Prostate gland (tissue), 2 donors: Measurements from ENCODE around the gene EFNA2. TPM values are rescaled to one million over a fixed set of nuclear protein-coding genes. Genes with fewer than 3 reads are reported as not detected.

Source experiments
- DNase-seq: peaks from one replicate; pipeline ENCODE4 v3.0.0-alpha.2; 2019; ENCODE audit warnings: low spot score
- H3K27ac ChIP-seq, 2 donors: fragments of 200-600 bp; sonication (generic); 2 replicates each; pipeline ENCODE4 v1.5.1; 2017 to 2019
- H3K27me3 ChIP-seq: fragments of 200-600 bp; sonication (generic); replicated peaks from 2 replicates; pipeline ENCODE4 v1.5.1; 2019; ENCODE audit not compliant: insufficient read depth
- H3K36me3 ChIP-seq, 2 donors: fragments of 200-600 bp; sonication (generic); 1 replicate in 1 of 2; 2 replicates in 1 of 2; pipeline versions ENCODE4 v1.5.1 to v1.8.1; 2017 to 2019
- H3K4me1 ChIP-seq: fragments of 200-600 bp; sonication (generic); replicated peaks from 2 replicates; pipeline ENCODE4 v1.5.1; 2019
- H3K4me3 ChIP-seq, 2 donors: fragments of 200-600 bp; sonication (generic); 2 replicates each; pipeline ENCODE4 v1.5.1; 2017 to 2019
- H3K9me3 ChIP-seq: fragments of 200-600 bp; sonication (generic); 2 replicates; pipeline ENCODE4 v1.5.1; 2017
- CTCF ChIP-seq, 4 experiments: fragments of 200-600 bp in 2 of 4; fragments of 450-650 bp in 2 of 4; sonication (generic) in 2 of 4; IDR thresholded peaks; 1 replicate in 3 of 4; 2 replicates in 1 of 4; pipeline ENCODE4 v1.5.1; 2016 to 2019; ENCODE audit warnings: antibody characterized with exemption in 4 of 4, mild to moderate bottlenecking in 2 of 4, moderate library complexity in 2 of 4
- POLR2A ChIP-seq: fragments of 450-650 bp; IDR thresholded peaks from one replicate; pipeline ENCODE4 v1.6.1; 2016; ENCODE audit warnings: antibody characterized with exemption, mild to moderate bottlenecking
- POLR2AphosphoS5 ChIP-seq: sonication (generic); formaldehyde crosslinking; IDR thresholded peaks from one replicate; pipeline ENCODE4 v1.6.1; 2017; ENCODE audit warnings: antibody characterized with exemption
- WGBS: methylation state at CpG from one replicate; pipeline ENCODE4 v1.1.5; 2018; 5-methylcytosine and 5-hydroxymethylcytosine counted together
- intact Hi-C: fragments of 100-400 bp; cut with DNase I; formaldehyde crosslinking; loops from one replicate; pipeline ENCODE4 v1.14.2; 2022
- total RNA-seq, 2 donors: library from RNA; depleted of rRNA; stranded (reverse); fragments of >200 nt; gene quantifications; one replicate each; pipeline ENCODE4 v1.1.0, GENCODE V29; 2016

EFNA2 gene
- total RNA-seq, 2 donors from 2014 or later: not detected

GRCh38 chr19:1288833-1289685 lies 3.4 kb downstream of the EFNA2 start:
- no peaks in the 10 kb centered on the region for H3K36me3 ChIP-seq
- no peak for TF ChIP-seq POLR2AphosphoS5
- no peak for TF ChIP-seq POLR2A
- no peak for TF ChIP-seq CTCF (IDR thresholded peaks at IDR 0.05)
- no peak for DNase-seq
- no peak overlapping the region for H3K4me3 ChIP-seq
- H3K9me3 ChIP-seq: no peaks in the 10 kb centered on the region
- intact Hi-C loops: no loop called here
- H3K4me1 ChIP-seq: no peaks in the 10 kb centered on the region
- H3K27ac ChIP-seq: no peak overlapping the region
- H3K27me3 ChIP-seq: peaks cover 9% of the 10 kb centered on the region
- 82% methylated on average over 35 of the region's 41 CpGs for WGBS

GRCh38 chr19:1289686-1290025 lies 4.0 kb downstream of the EFNA2 start:
- no peaks in the 10 kb centered on the region for H3K4me1 ChIP-seq
- no peak overlapping the region for H3K27ac ChIP-seq
- H3K9me3 ChIP-seq: no peaks in the 10 kb centered on the region
- WGBS: 84% methylated on average over 19 of the region's 19 CpGs
- no peak for DNase-seq
- H3K36me3 ChIP-seq: no peaks in the 10 kb centered on the region
- TF ChIP-seq CTCF (IDR thresholded peaks at IDR 0.05) (no peak), POLR2AphosphoS5 (no peak)
- intact Hi-C loops: no loop called here
- peaks cover 9% of the 10 kb centered on the region for H3K27me3 ChIP-seq
- H3K4me3 ChIP-seq: no peak overlapping the region

GRCh38 chr19:1290196-1290702 lies 4.6 kb downstream of the EFNA2 start:
- WGBS: 91% methylated on average over 23 of the region's 24 CpGs

GRCh38 chr19:1290703-1291651 lies 5.3 kb downstream of the EFNA2 start:
- no peak for TF ChIP-seq CTCF (IDR thresholded peaks at IDR 0.05)
- TF ChIP-seq POLR2AphosphoS5: no peak
- no peak for TF ChIP-seq POLR2A
- Histone ChIP-seq H3K36me3 (no peaks in the 10 kb centered on the region), H3K27me3 (peaks cover 9% of the 10 kb centered on the region), H3K4me1 (no peaks in the 10 kb centered on the region), H3K27ac (no peak overlapping the region), H3K9me3 (no peaks in the 10 kb centered on the region), H3K4me3 (no peak overlapping the region)
- no peak for DNase-seq
- intact Hi-C loops: no loop called here
- 75% methylated on average over 40 of the region's 40 CpGs for WGBS

More at GRCh38 chr19:1290196-1290702, 4.6 kb downstream of the EFNA2 start:
- no peak for DNase-seq
- Histone ChIP-seq H3K27me3 (peaks cover 9% of the 10 kb centered on the region), H3K4me1 (no peaks in the 10 kb centered on the region), H3K36me3 (no peaks in the 10 kb centered on the region), H3K9me3 (no peaks in the 10 kb centered on the region), H3K27ac (no peak overlapping the region), H3K4me3 (no peak overlapping the region)
- TF ChIP-seq POLR2A (no peak), CTCF (IDR thresholded peaks at IDR 0.05) (no peak), POLR2AphosphoS5 (no peak)
- intact Hi-C loops: no loop called here
